ENCODE measurements around the gene TMC1. TPM values are rescaled to one million over a fixed set of nuclear protein-coding genes. Genes with fewer than 3 reads are reported as not detected.

TMC1 gene
- total and polyA plus RNA-seq, 2 of the 8 experiments (the other 6 are each of a cell fraction or from before 2014, with no cell fraction given) = 0.95 to 0.98 TPM

DNA sequence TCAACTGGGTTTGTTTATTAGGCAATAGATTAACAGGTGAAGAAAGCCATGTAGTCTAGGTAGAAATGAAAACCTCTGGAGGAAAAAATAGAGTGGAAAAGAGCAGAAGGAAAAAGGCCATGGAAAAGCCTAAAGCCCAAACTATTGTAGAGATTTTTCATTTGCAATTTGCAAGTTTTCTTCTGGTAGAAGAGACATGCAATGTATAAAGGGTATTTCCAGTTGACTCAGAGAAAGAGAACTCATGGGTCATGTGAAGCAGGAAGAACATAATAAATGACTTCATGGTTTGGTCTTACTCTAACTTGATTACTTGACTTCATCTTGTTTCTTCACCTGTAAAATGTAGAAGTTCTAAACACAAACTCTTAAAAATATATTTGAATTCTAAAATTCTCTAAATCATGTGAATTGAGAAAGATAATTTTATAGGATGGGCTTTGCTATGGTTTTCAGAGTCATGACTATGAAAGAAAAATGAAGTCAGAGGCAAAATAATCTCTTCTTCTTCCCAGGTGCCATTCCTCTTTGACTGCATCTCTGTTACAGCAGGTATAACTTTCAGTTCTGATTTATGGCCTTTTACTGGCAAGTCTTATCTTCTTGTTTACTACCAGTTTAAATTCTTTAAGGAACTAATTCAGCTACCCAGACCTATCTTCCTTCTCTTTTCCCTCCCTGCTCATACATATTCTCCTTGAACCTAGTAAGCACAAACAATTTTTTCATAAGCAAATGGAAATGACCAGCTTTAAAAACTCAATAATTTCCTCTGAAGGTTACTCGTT is 47.7 kb upstream of the TMC1 start (continued):
- TF ChIP-seq TCF12 (IDR thresholded peaks at IDR 0.05; ENCODE audit: low read depth, low read length) = no peak
- no peak for TF ChIP-seq YY1 (IDR thresholded peaks at IDR 0.05; ENCODE audit: low read depth, low read length)
- no peak for TF ChIP-seq JUND (IDR thresholded peaks at IDR 0.05; ENCODE audit: low read length)
- no peak for TF ChIP-seq CEBPB (IDR thresholded peaks at IDR 0.05; ENCODE audit: low read depth, low read length)
- TF ChIP-seq HDAC6 (IDR thresholded peaks at IDR 0.05; ENCODE audit: low read depth, low read length) = no peak
- no peak for TF ChIP-seq KDM4A (IDR thresholded peaks at IDR 0.05; ENCODE audit: low read depth, low read length, severe bottlenecking)
- TF ChIP-seq NRF1 (IDR thresholded peaks at IDR 0.05; ENCODE audit: low read depth, low read length) = no peak

Data from H1 (cell line).